ENCODE results near the gene HBP1. TPM values are rescaled to one million over a fixed set of nuclear protein-coding genes. Genes with fewer than 3 reads are reported as not detected.

HBP1 gene
- total and polyA plus RNA-seq, 2 of the 8 experiments (the other 6 are each of a cell fraction or from before 2014, with no cell fraction given) = 28.9 to 29.2 TPM

GRCh38 chr7:107161415-107161814, 7.4 kb upstream of the HBP1 start:
- Histone ChIP-seq H2BK12ac (ENCODE audit: low read depth, low read length) (no peak overlapping the region), H3K14ac (ENCODE audit: insufficient read length) (no peak overlapping the region), H3K18ac (ENCODE audit: extremely low read depth, low read length) (no peak overlapping the region), H2AK5ac (ENCODE audit: low read depth, low read length) (no peak overlapping the region), H3K27me3 (replicated peaks in 1 of 4; ENCODE audit: control insufficient read depth in 3 of 4, extremely low read depth in 1 of 4, insufficient read depth in 3 of 4, low read length in 3 of 4) (no peaks in the 10 kb centered on the region), H3K4me3 (ENCODE audit: extremely low read depth in 1 of 4, insufficient read depth in 2 of 4, low read depth in 3 of 4, low read length in 4 of 4) (no peak overlapping the region), H2BK20ac (ENCODE audit: low read length) (no peak overlapping the region), H3K79me2 (ENCODE audit: control insufficient read depth in 1 of 2, insufficient read depth in 2 of 2, low read length in 2 of 2) (no peaks in the 10 kb centered on the region), H4K91ac (replicated peaks; ENCODE audit: insufficient read length, low read length) (no peak overlapping the region), H3K79me1 (ENCODE audit: low read depth, low read length) (no peaks in the 10 kb centered on the region), H2BK120ac (replicated peaks; ENCODE audit: low read depth, low read length) (no peak overlapping the region), H4K20me1 (replicated peaks in 1 of 2; ENCODE audit: control insufficient read depth in 1 of 2, insufficient read depth in 2 of 2, low read length in 2 of 2) (no peaks in the 10 kb centered on the region), H3K36me3 (ENCODE audit: control insufficient read depth in 2 of 4, insufficient read depth in 4 of 4, low read length in 3 of 4) (peaks cover 0 to 3% (median 0%) of the 10 kb centered on the region in 4 experiments; a peak in 1 of 8 replicates), H3K9ac (replicated peaks in 1 of 4; ENCODE audit: extremely low read depth in 1 of 4, low read depth in 3 of 4, low read length in 3 of 4) (no peak overlapping the region), H3K23ac (ENCODE audit: insufficient read length) (no peak overlapping the region), H4K8ac (ENCODE audit: extremely low read depth, insufficient read depth, low read length) (no peak overlapping the region), H2BK15ac (ENCODE audit: low read length) (no peak overlapping the region), H2AFZ (ENCODE audit: low read length) (no peak overlapping the region), H3K27ac (ENCODE audit: low read depth, low read length) (no peak overlapping the region), H3K56ac (replicated peaks; ENCODE audit: insufficient read length, low read depth, low read length) (no peak overlapping the region), H3K9me3 (ENCODE audit: insufficient read depth in 2 of 2, low read depth in 1 of 2, low read length in 1 of 2) (no peaks in the 10 kb centered on the region), H2BK5ac (ENCODE audit: low read depth, low read length) (no peak overlapping the region), H3K23me2 (ENCODE audit: low read depth, low read length) (no peaks in the 10 kb centered on the region; the same call in 1 of the 2 replicates), H3K4me2 (ENCODE audit: insufficient read depth in 1 of 2, low read depth in 2 of 2, low read length in 2 of 2) (no peak overlapping the region), H4K5ac (ENCODE audit: insufficient read length, low read depth, low read length) (no peak overlapping the region), H3K4me1 (replicated peaks in 1 of 4; ENCODE audit: control insufficient read depth in 3 of 4, insufficient read depth in 4 of 4, low read length in 3 of 4) (no peaks in the 10 kb centered on the region), H3K4ac (replicated peaks; ENCODE audit: insufficient read length, low read depth, low read length) (no peak overlapping the region)
- no peak for TF ChIP-seq TAF1 (IDR thresholded peaks at IDR 0.05; ENCODE audit: low read depth, low read length)
- TF ChIP-seq JUND (IDR thresholded peaks at IDR 0.05; ENCODE audit: low read length) = no peak
- TF ChIP-seq MAFK (IDR thresholded peaks at IDR 0.05; ENCODE audit: low read depth, low read length) = no peak
- TF ChIP-seq BCL11A (IDR thresholded peaks at IDR 0.05; ENCODE audit: low read depth in 2 of 2, low read length in 2 of 2) = no peak
- no peak for TF ChIP-seq SIN3A (conservative IDR thresholded peaks at IDR 0.05 in 1 of 2, IDR thresholded peaks at IDR 0.05 in 1 of 2; ENCODE audit: low read depth in 1 of 2, low read length in 2 of 2)
- TF ChIP-seq ATF2 (IDR thresholded peaks at IDR 0.05; ENCODE audit: low read length) = no peak
- no peak for TF ChIP-seq EGR1 (IDR thresholded peaks at IDR 0.05; ENCODE audit: borderline replicate concordance, low read depth, low read length)
- no peak for TF ChIP-seq FOSL1 (IDR thresholded peaks at IDR 0.05; ENCODE audit: insufficient read depth, low read depth, low read length)
- no peak for TF ChIP-seq POU5F1 (IDR thresholded peaks at IDR 0.05; ENCODE audit: low read depth, low read length)
- TF ChIP-seq CBX5 (IDR thresholded peaks at IDR 0.05; ENCODE audit: low read depth, low read length) = no peak
- no peak for TF ChIP-seq EP300 (IDR thresholded peaks at IDR 0.05; ENCODE audit: borderline replicate concordance in 1 of 2, low read depth in 2 of 2, low read length in 2 of 2)
- ChIA-PET CTCF (ENCODE audit: partially characterized antibody) (interaction anchor here (1.7 kb wide), 1 partner anchor 10 kb away, joined by 10 read pairs; no protein-coding TSS in a partner anchor), POLR2A (ENCODE audit: partially characterized antibody) (no interaction called here)
- 92% methylated on average over 3 of the region's 3 CpGs; no CpG with 5 or more reads in 1 of the 2 experiments for WGBS, 2 experiments (ENCODE audit: extremely low coverage in 1 of 2, insufficient coverage in 1 of 2, insufficient read length in 1 of 2, insufficient replicate concordance in 2 of 2, low coverage in 1 of 2, low lambda C conversion rate in 2 of 2, missing lambda C conversion rate in 1 of 2)
- FAIRE-seq (no peak), DNase-seq (ENCODE audit: low read depth in 1 of 2, low spot score in 2 of 2) (no peak)

Data from H1 (cell line).